ENCODE data around the gene KDM1B. TPM values are rescaled to one million over a fixed set of nuclear protein-coding genes. Genes with fewer than 3 reads are reported as not detected.

KDM1B gene
- total and polyA plus RNA-seq, 2 donors (not counting 3 experiments of a cell fraction or from before 2014, with no cell fraction given): 3.0 to 10.8 TPM

DNA sequence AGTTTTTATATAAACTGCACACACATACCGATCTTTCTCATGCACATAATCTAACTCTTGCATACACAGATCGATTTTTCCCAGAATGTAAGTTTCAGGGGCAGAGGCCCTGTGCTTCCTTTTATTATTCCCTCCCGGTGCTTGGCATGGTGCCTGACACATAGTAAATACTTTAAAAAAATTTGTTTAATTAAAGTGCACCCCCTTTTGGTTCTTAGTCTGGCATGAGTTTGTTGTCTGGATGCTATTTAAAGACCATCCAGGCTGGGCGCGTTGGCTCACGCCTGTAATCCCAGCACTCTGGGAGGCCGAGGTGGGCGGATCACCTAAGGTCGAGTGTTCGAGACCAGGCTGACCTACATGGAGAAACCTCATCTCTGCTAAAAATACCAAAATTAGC, 114.5 kb downstream of the KDM1B start:
- TF ChIP-seq JUN (IDR thresholded peaks at IDR 0.05; ENCODE audit: borderline replicate concordance, insufficient read depth, insufficient read length, low read depth) (no peak), POLR2A (IDR thresholded peaks at IDR 0.05; ENCODE audit: low read depth, low read length) (no peak), POLR2AphosphoS5 (IDR thresholded peaks at IDR 0.05; ENCODE audit: insufficient read depth, low read depth, low read length) (no peak), EZH2 (IDR thresholded peaks at IDR 0.05; ENCODE audit: borderline replicate concordance, low read depth, low read length, severe bottlenecking) (no peak), FOS (IDR thresholded peaks at IDR 0.05; ENCODE audit: borderline replicate concordance, insufficient read depth, low read length) (no peak), MYC (IDR thresholded peaks at IDR 0.05; ENCODE audit: low read depth, low read length) (no peak), GATA2 (IDR thresholded peaks at IDR 0.05; ENCODE audit: insufficient read depth, insufficient read length, low read depth, low read length) (no peak)
- TF ChIP-seq, protein P1, sequence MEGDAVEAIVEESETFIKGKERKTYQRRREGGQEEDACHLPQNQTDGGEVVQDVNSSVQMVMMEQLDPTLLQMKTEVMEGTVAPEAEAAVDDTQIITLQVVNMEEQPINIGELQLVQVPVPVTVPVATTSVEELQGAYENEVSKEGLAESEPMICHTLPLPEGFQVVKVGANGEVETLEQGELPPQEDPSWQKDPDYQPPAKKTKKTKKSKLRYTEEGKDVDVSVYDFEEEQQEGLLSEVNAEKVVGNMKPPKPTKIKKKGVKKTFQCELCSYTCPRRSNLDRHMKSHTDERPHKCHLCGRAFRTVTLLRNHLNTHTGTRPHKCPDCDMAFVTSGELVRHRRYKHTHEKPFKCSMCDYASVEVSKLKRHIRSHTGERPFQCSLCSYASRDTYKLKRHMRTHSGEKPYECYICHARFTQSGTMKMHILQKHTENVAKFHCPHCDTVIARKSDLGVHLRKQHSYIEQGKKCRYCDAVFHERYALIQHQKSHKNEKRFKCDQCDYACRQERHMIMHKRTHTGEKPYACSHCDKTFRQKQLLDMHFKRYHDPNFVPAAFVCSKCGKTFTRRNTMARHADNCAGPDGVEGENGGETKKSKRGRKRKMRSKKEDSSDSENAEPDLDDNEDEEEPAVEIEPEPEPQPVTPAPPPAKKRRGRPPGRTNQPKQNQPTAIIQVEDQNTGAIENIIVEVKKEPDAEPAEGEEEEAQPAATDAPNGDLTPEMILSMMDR (IDR thresholded peaks at IDR 0.05; ENCODE audit: extremely low read depth in 1 of 2, insufficient read depth in 1 of 2, low read depth in 1 of 2, low read length in 2 of 2): no peak
- TF ChIP-seq, protein P2, sequence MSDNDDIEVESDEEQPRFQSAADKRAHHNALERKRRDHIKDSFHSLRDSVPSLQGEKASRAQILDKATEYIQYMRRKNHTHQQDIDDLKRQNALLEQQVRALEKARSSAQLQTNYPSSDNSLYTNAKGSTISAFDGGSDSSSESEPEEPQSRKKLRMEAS (IDR thresholded peaks at IDR 0.05; ENCODE audit: insufficient read depth, insufficient read length): no peak
- no peak overlapping the region for H3K9ac ChIP-seq (replicated peaks; ENCODE audit: extremely low read depth, insufficient read depth, low read length)
- no peaks in the 10 kb centered on the region for H3K36me3 ChIP-seq (ENCODE audit: control insufficient read depth in 2 of 2, extremely low read depth in 1 of 2, insufficient read depth in 2 of 2, low read length in 2 of 2)
- H3K9me1 ChIP-seq (replicated peaks; ENCODE audit: control insufficient read depth, extremely low read depth, insufficient read depth, low read length): no peaks in the 10 kb centered on the region
- H3K27me3 ChIP-seq (ENCODE audit: control insufficient read depth in 2 of 2, insufficient read depth in 2 of 2, low read length in 2 of 2): peaks cover 6 to 8% of the 10 kb centered on the region in 2 experiments
- no peaks in the 10 kb centered on the region for H3K79me2 ChIP-seq (ENCODE audit: control insufficient read depth, insufficient read depth, low read length)
- H2AFZ ChIP-seq (ENCODE audit: low read depth, low read length): no peak overlapping the region
- peaks cover 4% of the 10 kb centered on the region for H3K4me1 ChIP-seq (ENCODE audit: control insufficient read depth, extremely low read depth, insufficient read depth, low read length)
- no peak overlapping the region for H3K27ac ChIP-seq (ENCODE audit: insufficient read depth, low read depth, low read length)
- dilution Hi-C loops (cut with MboI; ENCODE audit: extremely low pct_ligation_motif_present, low sequenced_read_pairs) (no loop called here), intact Hi-C loops (cut with micrococcal nuclease) (loop anchor here (5.0 kb wide), 1 partner anchor 882 kb away; no protein-coding TSS in a partner anchor)
- H3K4me3 ChIP-seq (replicated peaks in 1 of 3; ENCODE audit: insufficient read depth in 1 of 3, low read depth in 1 of 3, low read length in 3 of 3): no peak overlapping the region
- no TSS peak for BruUV-seq (replicated peaks)
- POLR2A ChIA-PET: no interaction called here
- H3K4me2 ChIP-seq (ENCODE audit: insufficient read depth, low read length): no peak overlapping the region
- no peaks in the 10 kb centered on the region for H3K9me3 ChIP-seq (replicated peaks; ENCODE audit: control insufficient read depth, insufficient read depth, low read length)
- FAIRE-seq (no peak), DNase-seq (ENCODE audit: low read depth, low spot score) (no peak)
- CTCF ChIA-PET: no interaction called here
- H4K20me1 ChIP-seq (replicated peaks; ENCODE audit: control insufficient read depth, extremely low read depth, insufficient read depth, low read length): no peaks in the 10 kb centered on the region
